ENCODE results near the gene HOPX.
A peak's percentile ranks its signal among the peaks of the same experiment; 100 is the strongest.
"Not testable (repeated sequence)": the region's sequence is repeated elsewhere in the genome, so short reads cannot be mapped to it uniquely, and the experiment has no call there.

The HOPX gene

DNA sequence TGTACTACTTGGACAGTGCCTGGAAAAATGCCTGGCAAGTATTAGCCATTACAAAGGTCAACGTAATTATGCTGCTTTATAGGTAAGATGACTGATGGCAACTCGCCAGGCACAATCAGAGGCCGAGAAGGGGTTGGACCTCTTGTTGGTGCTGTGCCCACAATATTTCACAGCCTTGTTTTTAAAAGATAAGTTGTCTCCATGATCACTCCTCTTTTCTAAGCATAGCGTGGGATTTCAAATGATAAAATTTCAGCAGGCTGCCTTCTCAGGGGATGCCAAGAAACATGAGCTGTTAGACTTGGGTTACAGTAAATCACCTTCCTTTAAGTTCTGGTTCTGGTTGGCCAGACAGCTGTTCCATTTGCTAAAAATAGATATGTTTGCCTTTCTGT, 26.9 kb downstream of the HOPX start:
- no peak for DNase-seq (ENCODE audit: low read depth)

DNA sequence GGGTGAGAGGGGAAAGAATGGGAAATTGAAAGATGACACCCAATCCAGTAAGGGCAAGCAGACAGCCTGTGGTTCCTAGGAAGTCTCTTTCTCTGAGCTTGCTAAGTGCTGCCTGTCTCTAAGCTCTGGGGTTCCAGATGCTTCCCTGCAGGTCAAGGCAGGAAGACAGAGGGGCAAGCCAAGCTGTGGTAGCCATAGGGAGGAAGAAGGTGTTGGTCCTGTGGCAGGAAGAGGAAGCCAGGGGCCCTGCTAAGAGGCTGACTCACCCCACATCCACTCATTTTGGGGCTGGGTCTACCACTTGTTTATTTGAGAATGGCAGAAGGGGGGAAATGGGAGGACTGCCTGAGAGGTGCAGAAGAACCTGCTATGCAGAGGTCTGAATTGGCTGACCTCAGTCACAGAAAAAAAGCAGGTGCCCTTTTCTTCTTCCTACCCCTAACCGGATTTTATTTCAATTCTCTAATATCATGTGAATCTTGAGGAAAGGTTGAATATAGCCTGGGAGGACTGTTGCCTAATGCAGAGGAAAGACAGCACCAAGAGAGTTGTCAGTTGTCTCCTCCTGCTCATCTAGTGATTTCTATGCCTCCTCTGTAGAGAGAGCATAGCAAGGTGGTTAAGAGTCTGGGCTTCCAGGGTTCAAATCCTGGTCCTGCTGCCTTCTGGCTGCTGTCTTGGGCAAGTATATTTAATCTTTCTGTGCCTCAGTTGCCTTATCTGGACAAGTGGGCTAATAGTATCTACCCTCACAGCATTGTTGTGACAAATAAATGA, 27.4 kb downstream of the HOPX start:
- DNase-seq (ENCODE audit: low read depth): no peak

DNA sequence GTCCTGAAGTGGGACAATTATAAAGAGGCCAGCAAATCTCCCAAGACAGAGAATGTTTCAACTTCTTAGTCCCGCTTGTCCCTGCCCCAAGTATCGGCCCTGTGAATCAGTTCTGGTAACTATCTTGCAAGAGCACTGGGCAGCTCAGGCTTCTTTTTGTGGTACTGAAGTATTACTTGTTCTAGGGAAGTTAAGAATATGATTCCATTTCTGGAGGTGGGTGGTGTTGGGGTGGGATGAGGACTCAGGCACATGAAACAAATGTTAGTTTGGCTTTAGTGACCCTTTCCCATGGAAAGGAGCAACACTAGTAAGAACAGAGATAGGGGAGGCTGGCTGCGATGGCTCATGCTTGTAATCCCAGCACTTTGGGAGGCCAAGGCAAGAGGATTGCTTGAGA, 28.9 kb downstream of the HOPX start:
- DNase-seq (ENCODE audit: low read depth): no peak

DNA sequence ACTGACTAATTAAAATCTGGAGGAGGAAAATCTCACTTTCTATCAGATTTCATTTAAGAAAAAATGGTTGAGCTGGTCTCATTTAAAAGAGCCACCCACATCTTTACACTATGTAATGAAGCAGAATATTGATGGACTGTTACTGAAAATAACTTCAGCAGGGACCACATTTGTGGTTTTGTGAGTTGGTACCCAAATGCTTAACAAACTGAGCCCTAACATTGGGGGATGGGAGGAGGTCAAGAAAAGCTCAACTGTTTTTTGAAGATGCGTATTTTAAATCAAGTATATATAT, 30.1 kb downstream of the HOPX start:
- no peak for DNase-seq (ENCODE audit: low read depth)

DNA sequence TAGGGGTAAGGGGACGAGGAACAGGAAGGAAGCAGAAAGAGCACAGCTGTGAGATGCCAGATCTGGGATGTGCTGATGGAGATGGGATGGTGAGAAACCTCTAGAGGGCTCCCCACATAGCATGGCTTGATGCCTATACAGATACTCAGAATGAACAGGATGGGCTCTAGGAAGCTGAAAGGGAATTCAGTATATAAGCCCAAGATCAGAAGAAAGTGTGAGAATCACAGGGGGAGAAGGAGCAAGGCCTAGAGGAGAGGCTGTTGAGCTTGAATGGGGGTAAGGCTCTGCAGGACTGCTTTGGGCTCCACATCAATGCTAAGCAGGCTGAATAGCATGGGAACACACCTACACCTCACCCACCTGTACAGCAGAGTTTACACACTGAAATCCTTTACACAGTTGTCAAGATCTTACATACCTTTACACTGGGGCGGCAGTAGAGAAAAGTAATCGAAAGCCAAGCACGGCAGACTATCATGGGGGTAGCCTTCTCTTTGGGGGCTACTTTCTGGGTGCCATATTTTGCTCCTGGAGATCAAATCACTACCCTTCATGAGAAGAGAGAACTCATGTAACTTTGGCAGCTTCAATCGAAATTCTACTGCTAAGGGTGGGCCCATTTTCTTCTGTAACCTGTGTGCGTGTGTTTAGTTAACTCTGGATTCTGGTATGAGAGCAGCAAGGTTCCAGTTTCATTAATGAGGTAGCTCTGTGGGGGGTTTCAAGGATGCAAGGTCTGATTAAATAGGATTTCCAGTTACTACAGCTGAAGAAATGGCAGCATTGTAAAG, 30.6 kb downstream of the HOPX start:
- DNase-seq (ENCODE audit: low read depth): no peak

DNA sequence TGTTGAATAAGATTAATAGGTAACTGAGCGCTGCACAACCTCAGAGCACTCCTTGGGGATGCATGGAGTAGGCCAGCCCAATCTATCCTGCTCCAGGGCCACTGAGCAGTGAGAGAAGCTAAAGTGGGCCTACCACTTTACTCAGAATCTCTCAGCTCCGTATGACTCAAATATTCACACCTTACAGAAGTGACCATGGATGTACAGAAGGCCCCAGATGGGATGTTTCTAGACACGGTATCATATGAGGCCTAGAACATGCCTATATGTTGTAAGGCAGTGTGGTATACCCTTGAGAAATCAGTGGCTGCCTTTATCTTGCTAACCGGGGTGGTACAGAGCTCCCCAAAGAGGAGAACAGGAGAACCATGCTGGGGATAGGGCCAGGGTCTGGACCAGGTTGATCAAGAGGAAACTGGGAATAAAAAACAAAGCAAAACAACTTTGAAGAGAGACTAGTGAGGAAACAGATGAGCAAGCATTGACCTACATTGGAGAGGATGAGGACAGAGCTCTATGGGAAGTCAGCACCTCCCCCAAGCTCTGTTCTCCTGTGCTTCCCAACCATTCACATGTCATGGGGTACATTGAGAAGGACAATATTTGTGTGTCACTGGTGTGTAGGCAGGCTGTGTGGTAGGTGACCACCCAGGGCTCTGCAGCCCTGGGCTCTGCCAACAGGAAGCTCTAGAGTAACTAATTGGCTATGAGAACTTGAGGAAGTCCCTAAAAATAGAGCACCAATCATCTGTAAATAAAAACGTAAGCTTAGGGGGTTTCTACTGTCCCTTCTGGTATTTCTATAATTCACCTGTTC, 31.4 kb downstream of the HOPX start:
- no peak for DNase-seq (ENCODE audit: low read depth)

DNA sequence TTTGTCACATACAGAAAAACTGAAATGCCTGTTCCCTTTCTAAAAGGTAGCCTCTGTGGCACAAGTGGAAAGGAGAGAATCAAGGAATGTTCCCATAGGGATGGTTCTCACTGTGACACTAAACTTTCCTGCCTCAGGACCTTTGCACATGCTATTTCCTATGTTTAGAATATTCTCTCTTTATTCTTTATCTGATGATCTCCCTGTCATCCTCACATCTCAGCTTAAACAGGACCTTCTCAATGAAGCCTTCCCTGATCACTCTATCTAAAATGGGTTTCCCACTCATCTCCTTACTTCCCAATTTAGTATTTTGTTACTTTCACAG, 32.3 kb downstream of the HOPX start:
- DNase-seq (ENCODE audit: low read depth): no peak

DNA sequence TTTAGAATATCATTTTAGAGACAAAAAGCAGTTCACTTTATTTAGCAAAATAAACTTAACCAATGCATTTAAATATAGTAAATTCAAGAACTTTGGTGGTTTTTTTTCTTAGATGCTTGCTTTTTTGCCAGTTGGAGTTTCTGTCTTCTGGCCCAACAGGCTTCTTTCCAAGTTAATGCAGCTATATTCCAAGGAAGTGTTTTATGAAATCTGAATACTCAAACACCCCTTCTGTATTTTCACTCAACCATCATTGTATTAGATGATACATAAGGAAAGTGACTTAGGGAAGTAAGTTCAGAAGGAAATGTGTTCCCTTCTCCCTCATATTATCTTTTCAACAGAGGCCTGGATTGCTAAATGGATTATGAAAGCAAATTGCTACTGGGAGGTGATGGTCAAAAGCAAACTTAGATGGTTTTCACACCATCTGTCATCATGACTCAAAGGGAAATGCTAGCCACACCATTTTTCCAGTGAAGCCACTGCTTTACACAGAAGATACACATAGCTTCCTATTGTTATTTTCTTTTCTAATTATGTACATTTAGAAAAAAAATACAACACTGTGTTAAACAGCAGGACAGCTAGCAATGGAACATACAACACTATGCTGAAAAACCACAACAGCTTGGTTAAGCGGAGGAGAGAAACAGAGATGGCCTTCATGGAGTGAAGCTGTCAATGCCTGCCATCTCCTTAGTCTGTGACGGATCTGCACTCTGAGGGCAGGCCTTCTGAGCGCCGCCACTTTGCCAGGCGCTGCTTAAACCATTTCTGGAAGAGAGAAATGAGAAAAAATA, 32.9 kb downstream of the HOPX start:
- DNase-seq (ENCODE audit: low read depth): no peak

DNA sequence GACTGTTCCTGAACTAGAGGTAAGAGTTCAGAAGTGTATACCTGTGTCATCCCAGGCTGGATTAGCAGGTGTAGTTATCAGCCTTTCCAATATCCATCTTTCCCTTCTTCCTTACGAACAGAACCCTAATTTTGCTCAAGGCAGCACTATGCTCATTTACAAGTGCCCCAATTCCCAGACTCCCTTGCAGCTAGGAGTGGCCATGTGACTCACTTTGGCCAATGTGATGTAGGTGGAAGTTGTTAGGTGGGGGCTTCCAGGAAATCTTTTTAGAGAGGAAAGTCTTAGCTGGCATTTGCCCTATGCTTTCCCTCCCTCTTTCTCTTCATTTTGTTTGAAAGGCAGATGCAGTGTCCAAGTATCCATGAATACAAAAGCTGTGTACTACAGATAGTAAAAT, 34.8 kb downstream of the HOPX start:
- no peak for DNase-seq (ENCODE audit: low read depth)

DNA sequence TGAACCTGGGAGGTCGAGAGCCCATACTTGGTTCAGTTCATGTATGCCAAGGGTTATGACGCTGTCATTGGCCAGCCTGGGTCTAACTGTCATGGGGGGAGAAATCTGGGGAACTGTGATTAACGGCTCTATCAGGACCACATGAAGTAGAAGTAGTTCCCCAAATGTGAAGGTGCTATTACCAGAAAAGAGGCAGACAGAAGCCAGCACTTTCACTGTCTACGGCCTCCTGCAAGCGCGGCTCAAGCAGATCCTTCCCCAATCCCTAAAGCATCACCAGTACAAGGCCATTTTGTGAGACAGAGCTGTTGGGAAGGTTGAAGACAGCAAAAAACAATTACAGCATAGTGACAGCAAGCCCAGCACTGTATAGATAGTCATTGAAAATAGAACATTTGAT, 37.5 kb downstream of the HOPX start:
- no peak for DNase-seq (ENCODE audit: low read depth)

DNA sequence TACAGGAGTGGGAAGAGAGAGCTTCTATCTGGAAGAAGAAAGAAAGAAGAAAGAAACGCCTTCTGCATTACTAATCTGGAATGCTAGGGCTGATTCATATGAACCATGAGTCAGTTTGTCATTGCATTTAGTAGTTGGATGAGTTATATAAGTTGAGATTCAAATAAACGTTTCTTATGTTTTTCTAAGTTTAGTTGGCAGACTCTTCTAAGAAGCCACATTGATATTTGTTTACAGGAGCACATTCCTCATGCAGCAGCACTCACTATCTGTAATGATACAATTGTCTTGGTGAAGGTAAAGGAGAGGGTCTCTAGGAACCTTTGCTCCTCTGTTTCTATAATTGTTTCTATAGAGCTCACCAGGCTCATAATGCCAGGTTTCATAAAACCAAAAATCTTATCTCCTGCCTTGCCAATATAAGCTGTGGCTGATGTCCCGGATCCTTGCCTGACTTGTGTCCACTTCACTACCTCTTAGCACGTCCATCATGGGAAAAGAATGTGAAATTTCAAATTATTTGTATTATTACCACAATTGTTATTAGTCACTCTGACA, 39.5 kb downstream of the HOPX start:
- peak; percentile 84 for DNase-seq (ENCODE audit: low read depth)

DNA sequence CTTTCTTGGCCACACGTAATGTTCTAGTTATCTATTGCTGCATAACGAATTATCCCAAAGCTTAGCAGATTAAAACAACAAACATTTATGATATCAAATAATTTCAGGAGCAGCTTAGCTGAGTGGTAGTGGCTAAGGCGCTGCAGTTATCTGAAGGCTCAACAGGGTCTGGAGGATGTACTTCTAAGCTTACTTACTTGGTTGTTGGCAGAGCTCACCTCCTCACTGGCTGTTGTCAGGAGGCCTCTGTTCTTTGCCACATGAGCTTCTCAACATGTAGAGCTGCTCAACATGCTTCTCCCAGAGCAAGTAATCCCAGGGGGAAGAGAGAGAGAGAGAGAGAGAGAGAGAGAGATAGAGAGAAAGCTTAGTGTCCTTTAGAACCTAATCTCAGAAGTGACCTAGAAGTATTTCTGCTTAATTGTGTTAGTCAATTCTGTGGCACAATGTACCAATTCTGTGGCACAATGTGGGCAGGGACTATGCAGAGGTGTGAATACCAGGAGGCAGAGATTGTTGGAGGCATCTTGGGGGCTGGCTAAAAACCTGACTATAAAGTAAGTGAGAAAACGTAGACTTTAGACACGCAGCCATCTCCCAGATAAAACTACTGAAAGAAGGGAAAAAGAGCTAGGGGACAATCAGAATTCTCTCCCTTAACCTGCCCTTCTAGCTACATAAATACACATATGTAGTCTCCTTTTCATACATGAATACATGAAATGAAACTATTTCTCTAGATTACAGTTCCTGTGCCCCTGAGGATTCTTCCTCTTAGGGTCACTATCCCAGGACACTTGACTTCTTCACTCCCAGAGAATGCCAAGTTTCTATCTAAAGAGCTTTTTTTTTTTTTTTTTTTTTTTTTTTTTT, 40.2 kb downstream of the HOPX start:
- no peak for DNase-seq (ENCODE audit: low read depth)

DNA sequence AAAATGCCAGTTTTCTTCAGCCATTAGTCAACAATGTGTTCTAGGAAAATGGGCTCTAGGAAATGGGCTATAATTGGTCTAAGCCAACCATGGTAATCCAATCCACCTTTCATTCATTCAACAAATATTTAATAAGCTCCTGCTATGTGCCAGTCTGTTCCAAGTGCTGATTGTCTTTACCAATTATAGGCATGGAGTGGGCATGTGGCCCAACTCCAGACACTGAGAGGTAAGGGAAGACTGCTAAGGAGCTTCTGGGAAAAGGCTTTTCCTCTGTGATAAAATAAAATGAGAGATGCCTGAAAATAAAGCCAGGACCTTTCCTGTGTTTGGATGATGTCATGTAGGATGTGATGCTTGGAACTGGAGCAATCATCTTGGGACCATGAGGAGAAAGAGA, 43.3 kb downstream of the HOPX start:
- no peak for DNase-seq (ENCODE audit: low read depth)

DNA sequence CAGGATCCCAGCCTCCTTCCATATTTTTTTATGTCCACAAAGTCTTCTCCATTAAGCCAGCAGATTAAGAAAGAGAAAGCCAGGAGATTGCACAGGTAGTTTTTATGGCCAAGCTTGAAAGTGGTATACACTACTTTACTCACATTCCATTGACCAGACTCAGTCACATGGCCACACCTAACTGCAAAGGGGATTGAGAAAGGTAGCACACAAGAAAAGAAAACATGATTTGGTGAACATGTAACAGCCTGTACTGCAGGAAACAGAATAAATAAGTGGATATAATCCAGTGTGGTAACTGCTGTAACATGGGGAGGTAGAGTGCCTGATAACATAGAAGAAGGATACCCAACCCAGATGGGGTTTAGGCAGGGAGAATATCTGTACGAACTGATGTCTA, 43.9 kb downstream of the HOPX start:
- DNase-seq (ENCODE audit: low read depth): no peak

DNA sequence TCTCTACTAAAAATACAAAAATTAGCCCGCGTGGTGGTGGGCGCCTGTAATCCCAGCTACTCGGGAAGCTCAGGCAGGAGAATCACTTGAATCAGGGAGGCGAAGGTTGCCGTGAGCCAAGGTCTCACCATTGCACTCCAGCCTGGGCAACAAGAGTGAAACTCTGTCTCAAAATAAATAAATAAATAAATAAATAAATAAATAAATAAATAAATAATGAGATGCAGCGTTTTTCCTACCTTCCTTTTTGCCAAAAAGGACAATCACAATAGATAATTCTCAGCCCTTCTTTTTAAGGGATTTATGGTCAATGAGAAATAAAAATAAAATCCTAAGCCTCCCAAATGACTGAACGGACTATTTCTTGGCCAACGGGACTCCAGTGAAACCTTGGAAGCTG, 46.1 kb downstream of the HOPX start:
- DNase-seq (ENCODE audit: low read depth): not testable (repeated sequence)

DNA sequence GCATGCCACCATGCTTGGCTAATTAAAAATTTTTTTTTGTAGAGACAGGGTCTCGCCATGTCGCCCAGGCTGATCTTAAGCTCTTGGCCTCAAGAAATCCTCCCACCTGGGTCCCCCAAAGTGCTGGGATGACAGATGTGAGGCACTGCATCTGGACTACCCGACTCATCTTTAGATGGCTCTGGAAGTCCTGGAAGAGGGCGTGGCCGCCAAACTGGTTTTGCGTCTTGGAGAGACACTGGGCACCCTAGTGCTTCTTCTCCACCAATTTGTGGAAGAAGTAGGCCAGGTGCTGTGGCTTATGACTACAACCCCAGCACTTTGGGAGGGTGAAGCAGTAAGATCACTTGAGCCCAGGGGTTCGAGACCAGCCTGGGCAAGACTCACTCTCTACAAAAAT, 47.6 kb downstream of the HOPX start:
- no peak for DNase-seq (ENCODE audit: low read depth)

DNA sequence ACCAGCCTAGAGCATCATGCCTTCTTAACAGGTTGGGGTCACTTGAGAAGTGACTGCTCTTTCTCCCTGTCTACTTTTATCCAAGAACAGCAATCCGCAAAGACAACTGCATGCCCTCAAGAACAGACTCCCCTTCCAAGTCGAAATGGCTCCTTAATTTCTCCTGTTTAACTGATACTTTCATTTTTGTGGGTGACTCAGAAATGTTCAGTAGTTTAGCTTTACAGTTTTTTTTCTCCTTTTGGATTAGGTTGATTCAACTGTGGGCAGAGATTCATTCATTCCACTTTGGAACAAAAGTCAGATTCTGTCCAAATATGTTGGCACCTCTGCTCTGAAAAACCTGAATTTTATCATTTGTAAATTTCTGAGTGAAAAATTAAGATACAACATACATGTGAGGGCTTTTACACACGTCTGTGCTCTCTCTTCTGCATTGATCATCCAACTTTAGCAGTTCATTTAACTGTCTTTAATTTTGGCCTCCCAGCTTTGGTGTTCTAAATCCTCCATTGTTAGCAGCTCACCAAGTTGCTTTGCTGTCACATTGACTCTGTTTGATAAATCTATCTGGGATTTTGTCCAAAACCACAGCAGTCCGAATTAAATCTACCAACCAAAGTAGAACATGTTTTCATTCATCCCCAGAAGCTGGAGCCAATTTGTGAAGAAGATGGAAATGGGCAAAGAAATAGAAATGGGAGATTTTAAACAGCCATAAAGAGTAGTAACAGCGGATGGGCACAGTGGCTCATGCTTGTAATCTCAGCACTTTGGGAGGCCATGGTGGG, 50.0 kb downstream of the HOPX start:
- DNase-seq (ENCODE audit: low read depth): no peak

DNA sequence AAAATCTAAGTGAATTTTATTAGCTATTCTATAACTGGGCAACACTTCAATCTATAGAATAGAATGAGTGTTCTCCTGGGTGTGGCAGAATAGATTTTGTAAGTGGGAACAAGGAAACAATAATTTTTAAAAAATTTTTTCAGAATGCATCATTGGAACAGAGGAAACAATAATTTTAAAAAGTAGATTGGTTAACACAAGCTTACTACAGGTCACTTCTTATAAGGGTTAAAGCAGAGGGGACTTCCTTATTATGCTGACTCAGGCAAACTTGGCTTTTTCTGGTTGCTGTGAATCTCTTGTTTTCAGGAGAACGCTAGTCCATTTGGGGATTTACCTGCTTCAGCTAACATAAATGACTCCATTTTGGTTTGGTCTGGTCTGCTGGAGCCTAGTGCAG, 52.5 kb downstream of the HOPX start:
- DNase-seq (ENCODE audit: low read depth): no peak

DNA sequence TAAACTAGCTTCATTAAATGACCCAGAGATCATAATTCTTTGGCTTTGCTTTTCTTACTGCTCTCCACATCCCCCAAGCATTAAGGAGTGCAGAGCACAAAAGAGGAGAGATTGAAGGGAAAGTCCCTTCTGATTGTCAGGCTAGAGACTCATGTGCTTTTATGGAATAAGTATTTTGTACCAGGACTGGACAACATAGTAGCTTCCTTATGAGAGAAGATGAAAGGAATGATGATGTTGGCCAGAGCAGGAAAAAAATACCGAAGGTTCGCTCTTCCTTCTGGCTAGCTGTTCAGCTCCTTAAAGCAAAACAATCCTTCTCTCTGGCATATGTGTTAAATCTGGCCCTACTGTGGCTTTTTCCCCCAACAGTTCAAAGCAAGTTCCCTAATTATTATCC, 53.1 kb downstream of the HOPX start:
- no peak for DNase-seq (ENCODE audit: low read depth)

DNA sequence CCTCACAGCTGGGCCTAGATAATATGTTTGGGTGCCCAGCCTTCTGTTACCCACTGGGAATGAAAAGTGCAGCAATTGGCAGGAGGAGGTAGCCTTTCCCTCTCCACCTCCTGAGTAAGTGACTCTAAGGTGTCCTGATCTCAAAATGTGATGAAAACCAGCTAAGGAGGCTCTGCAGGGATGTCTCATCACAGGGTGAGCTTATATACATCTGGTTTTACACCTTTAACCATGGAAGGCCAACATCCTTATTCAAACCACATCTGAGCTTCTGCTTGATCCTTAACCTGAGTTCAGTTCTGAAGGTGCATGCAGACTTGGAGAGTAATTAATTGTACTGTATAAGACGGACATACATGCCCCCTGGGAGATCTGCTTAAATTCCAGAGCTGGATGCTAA, 53.7 kb downstream of the HOPX start:
- no peak for DNase-seq (ENCODE audit: low read depth)
